Activated CD4-positive, alpha-beta T cell treated with anti-CD3 and anti-CD28 coated beads, Interleukin-2, amount 50 U/mL, for 1 hour (primary cell): ENCODE results near the gene KLHL15.

ENCODE experiments used
- DNase-seq: peaks from one replicate; pipeline ENCODE4 v3.0.0-alpha.2; 2020

Gene KLHL15

DNA sequence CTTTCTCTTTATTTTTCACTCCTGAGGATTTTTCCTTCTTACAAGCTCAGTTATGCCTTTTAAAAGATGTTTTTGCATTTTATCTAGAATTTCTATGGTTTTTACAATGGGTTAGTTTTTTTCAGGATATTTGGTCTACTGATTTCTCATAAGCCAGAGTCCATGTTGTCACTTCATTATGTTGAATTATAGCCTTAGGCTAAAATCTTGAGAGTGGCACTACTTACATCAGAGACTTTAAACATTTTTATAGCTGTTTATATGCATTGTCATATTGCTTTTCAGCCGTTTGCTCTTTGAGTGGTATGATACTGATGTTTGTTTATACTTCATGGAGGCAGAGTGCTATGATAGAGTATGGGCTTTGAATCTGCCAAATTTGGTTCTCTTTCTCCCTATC, 82.8 kb downstream of the KLHL15 start:
- DNase-seq, result no peak

GRCh38 chrX:23939203-23939602, 87.8 kb downstream of the KLHL15 start:
- no peak for DNase-seq

DNA sequence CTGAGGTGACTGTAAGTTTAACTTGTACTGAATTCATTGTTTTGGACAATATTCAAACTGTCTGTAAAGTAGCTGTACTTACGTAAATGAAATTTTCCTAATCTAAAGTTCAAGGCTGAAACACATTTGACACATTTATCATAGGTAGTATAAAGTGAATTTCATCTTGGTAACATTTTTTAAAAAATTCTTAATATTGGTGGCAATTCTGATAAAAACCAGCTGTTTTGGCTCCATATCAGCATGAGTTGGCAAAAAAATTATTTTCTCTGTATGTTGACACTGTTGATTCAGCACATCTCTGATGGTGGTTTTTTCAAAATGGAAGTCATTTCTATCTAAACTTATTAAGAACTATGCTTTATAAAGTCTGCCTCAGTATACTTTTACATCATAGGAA, 88.3 kb downstream of the KLHL15 start:
- no peak for DNase-seq

DNA sequence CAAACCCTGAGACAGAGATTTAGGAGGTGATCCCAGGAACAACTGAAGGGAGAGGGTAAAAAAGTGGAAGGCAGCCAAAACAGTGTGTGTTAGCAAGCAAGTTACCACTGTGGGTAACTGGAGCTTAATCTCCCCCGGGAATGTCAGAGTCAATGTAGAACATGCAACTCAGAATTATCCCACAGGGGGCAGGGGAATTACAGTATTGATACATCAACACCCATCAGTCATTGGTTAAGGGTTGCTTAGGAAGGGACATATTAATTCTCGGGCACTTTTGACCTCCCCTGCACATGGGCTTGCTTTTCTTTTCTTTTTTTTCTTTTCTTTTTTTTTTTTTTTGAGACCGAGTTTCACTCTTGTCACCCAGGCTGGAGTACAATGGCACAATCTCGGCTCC, 89.9 kb downstream of the KLHL15 start:
- DNase-seq, result no peak

- DNase-seq, result no peak
Measured at GRCh38 chrX:23936180-23936579, 90.8 kb downstream of the KLHL15 start.

- no peak for DNase-seq
Measured at GRCh38 chrX:23935106-23935505, 91.9 kb downstream of the KLHL15 start.
